Pancreas (tissue), 10 donors: Measurements from ENCODE around the gene B3GNT8. TPM values are rescaled to one million over a fixed set of nuclear protein-coding genes. Genes with fewer than 3 reads are reported as not detected.
"Not testable (repeated sequence)": the region's sequence is repeated elsewhere in the genome, so short reads cannot be mapped to it uniquely, and the experiment has no call there.

ENCODE experiments used
- ATAC-seq, 4 donors: fragments of 200-7000 bp; cut with Tn5 transposase; one replicate each; pipeline versions ENCODE4 v1.8.0 to v1.9.1; 2020; ENCODE audit warnings: mild to moderate bottlenecking in 4 of 4, moderate library complexity in 4 of 4
- DNase-seq, 6 donors: peaks; one replicate each; pipeline ENCODE4 v3.0.0-alpha.2; 2020
- FAIRE-seq: peaks from 2 replicates; lab custom pipeline; 2012; peaks lifted over from hg19 to GRCh38; lab: Jason Lieb, UNC
- H3K27ac ChIP-seq, 4 donors: fragments of 200-600 bp; sonication (generic); 1 replicate in 3 of 4; 2 replicates in 1 of 4; pipeline versions ENCODE4 v1.5.0 to v1.8.0; 2020
- H3K27me3 ChIP-seq, 4 donors: fragments of 200-600 bp; one replicate each; pipeline ENCODE4 v1.8.0; 2021
- H3K36me3 ChIP-seq, 3 donors: fragments of 200-600 bp; sonication (generic) in 1 of 3; one replicate each; pipeline versions ENCODE4 v1.5.0 to v1.8.0; 2020 to 2021
- H3K4me1 ChIP-seq, 3 donors: fragments of 200-600 bp; one replicate each; pipeline ENCODE4 v1.8.0; 2021
- H3K4me3 ChIP-seq, 4 donors: fragments of 200-600 bp; sonication (generic) in 2 of 4; one replicate each; pipeline versions ENCODE4 v1.5.0 to v1.8.0; 2020 to 2021
- H3K9me3 ChIP-seq, 4 donors: fragments of 200-600 bp; one replicate each; pipeline ENCODE4 v1.8.0; 2021
- WGBS, 2 donors: extraction: QIAGEN DNeasy Blood & Tissue Kit; methylation state at CpG; one replicate each; pipeline ENCODE4 v1.1.7; 2013; 5-methylcytosine and 5-hydroxymethylcytosine counted together
- intact Hi-C, 3 donors: fragments of 100-400 bp; cut with DNase I; formaldehyde crosslinking; loops; one replicate each; pipeline versions ENCODE4 v1.11.1 to v1.14.2; 2022
- polyA plus RNA-seq, 2 donors: library from polyadenylated mRNA; stranded (reverse); fragments of 200-250 nt; gene quantifications; one replicate each; pipeline ENCODE4 v1.2.3, GENCODE V29; 2013
- total RNA-seq, 6 donors: library from RNA; stranded (reverse); fragmentation: NEBNext Ultra II Directional in 4 of 6; extraction: Animal tissue kit (Norgen Biotek cat#: 25700) in 4 of 6; gene quantifications; one replicate each; pipeline versions ENCODE4 v1.2.1 to v1.2.4, GENCODE V29; 2021 to 2023
- TF ChIP-seq, protein P1 (sequence below), 4 donors: fragments of 200-600 bp; sonication (generic) in 3 of 4; IDR thresholded peaks; one replicate each; pipeline versions ENCODE4 v1.5.0 to v1.8.0; 2021; ENCODE audit warnings: antibody characterized with exemption in 4 of 4
- donor health status: healthy with polysubstance abuse.
- donor health status: DM: no; HTN: no; CAD: no; lungs with moderate emphysema.
- donor health status: DM: no; HTN: no; CAD: no.
- donor health status: control.
- donor health status: control.
- donor health status: Bipolar disorder and iron deficiency.
- donor health status: DM: yes; HTN: yes; CAD: no.
- donor health status: DM: no; HTN: no; CAD: no.
- donor health status: DM: no; HTN: no; CAD: no.
- donor health status: DM: yes; HTN: yes; CAD: no.

B3GNT8 gene
- total and polyA plus RNA-seq, 8 donors = 0.41 to 4.5 (median 1.5) TPM

DNA sequence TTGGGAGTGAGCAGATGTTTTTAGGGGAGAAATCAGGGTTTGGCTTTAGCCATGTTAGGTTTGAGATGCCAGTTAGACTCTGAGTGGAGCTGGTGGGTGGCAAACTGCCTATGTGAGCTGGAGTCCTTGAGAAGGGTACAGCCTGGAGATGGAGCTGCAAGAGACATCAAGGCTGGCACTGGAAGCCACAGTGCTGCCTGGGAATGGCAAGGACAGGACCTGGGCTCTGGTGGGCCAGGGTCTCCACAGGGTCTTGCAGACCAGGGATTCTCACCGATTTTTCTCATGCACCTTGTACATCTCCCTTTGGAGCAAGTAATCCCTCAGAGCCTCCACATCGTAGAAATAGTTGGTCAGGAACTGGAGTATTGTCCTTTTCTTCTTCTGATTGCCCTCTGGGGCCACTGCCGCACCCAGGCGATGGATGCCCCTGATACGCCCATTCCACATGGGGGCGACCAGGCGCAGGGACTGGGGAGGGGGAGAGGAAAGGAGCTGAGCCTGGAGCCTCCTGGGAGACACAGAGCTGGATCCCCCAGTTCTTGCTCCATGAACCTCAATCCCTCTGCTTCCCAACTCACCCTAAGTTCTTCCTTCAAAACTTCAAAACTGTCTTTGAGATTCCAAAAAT lies 10.9 kb upstream of the B3GNT8 start:
- TF ChIP-seq, protein P1, sequence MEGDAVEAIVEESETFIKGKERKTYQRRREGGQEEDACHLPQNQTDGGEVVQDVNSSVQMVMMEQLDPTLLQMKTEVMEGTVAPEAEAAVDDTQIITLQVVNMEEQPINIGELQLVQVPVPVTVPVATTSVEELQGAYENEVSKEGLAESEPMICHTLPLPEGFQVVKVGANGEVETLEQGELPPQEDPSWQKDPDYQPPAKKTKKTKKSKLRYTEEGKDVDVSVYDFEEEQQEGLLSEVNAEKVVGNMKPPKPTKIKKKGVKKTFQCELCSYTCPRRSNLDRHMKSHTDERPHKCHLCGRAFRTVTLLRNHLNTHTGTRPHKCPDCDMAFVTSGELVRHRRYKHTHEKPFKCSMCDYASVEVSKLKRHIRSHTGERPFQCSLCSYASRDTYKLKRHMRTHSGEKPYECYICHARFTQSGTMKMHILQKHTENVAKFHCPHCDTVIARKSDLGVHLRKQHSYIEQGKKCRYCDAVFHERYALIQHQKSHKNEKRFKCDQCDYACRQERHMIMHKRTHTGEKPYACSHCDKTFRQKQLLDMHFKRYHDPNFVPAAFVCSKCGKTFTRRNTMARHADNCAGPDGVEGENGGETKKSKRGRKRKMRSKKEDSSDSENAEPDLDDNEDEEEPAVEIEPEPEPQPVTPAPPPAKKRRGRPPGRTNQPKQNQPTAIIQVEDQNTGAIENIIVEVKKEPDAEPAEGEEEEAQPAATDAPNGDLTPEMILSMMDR (IDR thresholded peaks at IDR 0.05) = no peak
- Histone ChIP-seq H3K27ac (no peak overlapping the region), H3K36me3 (no peaks in the 10 kb centered on the region), H3K9me3 (no peaks in the 10 kb centered on the region), H3K4me1 (peaks cover 0 to 6% (median 4%) of the 10 kb centered on the region in 3 donors), H3K27me3 (no peaks in the 10 kb centered on the region), H3K4me3 (no peak overlapping the region)
- no peak for FAIRE-seq
- ATAC-seq = no peak
- peak in 1 of 6 donors; percentile 49 for DNase-seq
- 89 to 97% methylated on average over 5 to 7 of the region's 7 CpGs for WGBS, 2 donors
- intact Hi-C loops = no loop called here

DNA sequence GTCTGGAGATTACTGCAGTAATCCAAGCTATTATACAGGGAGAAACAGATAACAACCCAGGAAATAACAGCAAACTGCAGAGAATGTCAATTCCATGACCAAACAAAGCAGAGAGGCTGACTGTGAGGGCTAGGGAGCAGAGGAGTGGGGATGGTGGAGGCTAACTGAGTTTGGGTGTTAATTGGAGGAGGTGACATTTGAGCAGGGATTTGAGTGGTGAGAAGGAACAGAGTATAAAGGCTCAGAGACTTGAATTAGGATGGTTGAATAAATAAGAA lies 9.4 kb upstream of the B3GNT8 start:
- H3K9me3 ChIP-seq = no peaks in the 10 kb centered on the region
- no peaks in the 10 kb centered on the region for H3K27me3 ChIP-seq
- intact Hi-C loops = no loop called here
- no peak overlapping the region for H3K27ac ChIP-seq
- peaks cover 0 to 6% (median 4%) of the 10 kb centered on the region in 3 donors for H3K4me1 ChIP-seq
- ATAC-seq = no peak
- no peak for DNase-seq
- TF ChIP-seq, protein P1 (IDR thresholded peaks at IDR 0.05) = no peak
- no peak for FAIRE-seq
- no peak overlapping the region for H3K4me3 ChIP-seq
- no peaks in the 10 kb centered on the region for H3K36me3 ChIP-seq

DNA sequence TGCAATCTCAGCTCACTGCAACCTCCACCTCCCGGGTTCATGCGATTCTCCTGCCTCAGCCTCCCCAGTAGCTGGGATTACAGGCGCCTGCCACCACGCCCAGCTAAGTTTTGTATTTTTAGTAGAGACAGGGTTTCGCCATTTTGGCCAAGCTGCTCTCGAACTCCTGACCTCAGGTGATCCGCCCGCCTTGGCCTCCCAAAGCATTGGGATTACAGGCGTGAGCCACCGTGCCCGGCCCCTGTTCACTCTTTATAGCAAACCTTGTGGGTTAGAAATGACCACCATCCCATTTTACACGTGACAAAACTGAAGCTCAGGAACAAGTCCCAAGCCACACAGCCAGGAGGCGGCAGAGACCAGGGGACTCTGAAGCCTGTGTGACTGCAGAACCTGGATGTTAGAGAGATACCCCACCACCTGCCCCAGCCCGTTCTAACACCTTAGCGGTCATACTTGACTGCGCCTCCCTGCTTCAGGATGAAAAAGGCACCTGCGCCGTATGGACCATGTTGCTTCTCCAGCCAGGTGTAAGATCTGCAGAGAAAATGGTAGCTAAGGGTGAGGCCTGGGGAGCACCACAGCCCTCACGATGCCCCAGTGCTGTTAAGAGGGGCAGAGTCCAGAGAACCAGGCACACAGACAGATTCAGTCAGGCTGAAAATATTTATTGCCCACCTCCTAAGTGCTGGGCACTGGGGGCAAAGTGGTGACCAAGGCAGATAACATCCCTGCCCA lies 8.9 kb upstream of the B3GNT8 start:
- ATAC-seq (no peak), DNase-seq (peak in 2 of 6 donors; percentile 25 to 32), FAIRE-seq (no peak)
- no peak overlapping the region for H3K4me3 ChIP-seq
- no peaks in the 10 kb centered on the region for H3K27me3 ChIP-seq
- 94 to 96% methylated on average over 18 to 19 of the region's 19 CpGs for WGBS, 2 donors
- H3K9me3 ChIP-seq = no peaks in the 10 kb centered on the region
- no peak overlapping the region for H3K27ac ChIP-seq
- peaks cover 0 to 6% (median 4%) of the 10 kb centered on the region in 3 donors for H3K4me1 ChIP-seq
- peaks cover 0 to 2% (median 0%) of the 10 kb centered on the region in 3 donors for H3K36me3 ChIP-seq
- intact Hi-C loops = no loop called here
- TF ChIP-seq, protein P1 (IDR thresholded peaks at IDR 0.05) = no peak

DNA sequence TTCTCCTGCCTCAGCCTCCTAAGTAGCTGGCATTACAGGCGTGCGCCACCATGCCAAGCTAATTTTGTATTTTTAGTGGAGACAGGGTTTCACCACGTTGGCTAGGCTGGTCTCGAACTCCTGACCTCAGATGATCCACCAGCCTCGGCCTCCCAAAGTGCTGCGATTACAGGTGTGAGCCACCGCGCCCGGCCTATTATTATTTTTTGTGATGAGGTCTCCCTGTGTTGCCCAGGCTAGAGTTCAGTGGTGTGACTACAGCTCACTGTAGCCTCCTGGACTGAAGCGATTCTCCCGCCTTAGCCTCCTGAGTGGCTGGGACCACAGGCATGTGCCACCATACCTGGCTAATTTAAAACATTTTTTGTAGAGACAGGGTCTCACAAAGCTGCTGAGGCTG lies 8.2 kb upstream of the B3GNT8 start:
- H3K36me3 ChIP-seq, FAIRE-seq, H3K4me1 ChIP-seq, ATAC-seq, H3K27ac ChIP-seq, H3K27me3 ChIP-seq, H3K4me3 ChIP-seq, H3K9me3 ChIP-seq, intact Hi-C loops: not testable (repeated sequence)
- 96 to 98% methylated on average over 11 of the region's 11 CpGs for WGBS, 2 donors
- peak in 2 of 6 donors; percentile 5 to 13 for DNase-seq

DNA sequence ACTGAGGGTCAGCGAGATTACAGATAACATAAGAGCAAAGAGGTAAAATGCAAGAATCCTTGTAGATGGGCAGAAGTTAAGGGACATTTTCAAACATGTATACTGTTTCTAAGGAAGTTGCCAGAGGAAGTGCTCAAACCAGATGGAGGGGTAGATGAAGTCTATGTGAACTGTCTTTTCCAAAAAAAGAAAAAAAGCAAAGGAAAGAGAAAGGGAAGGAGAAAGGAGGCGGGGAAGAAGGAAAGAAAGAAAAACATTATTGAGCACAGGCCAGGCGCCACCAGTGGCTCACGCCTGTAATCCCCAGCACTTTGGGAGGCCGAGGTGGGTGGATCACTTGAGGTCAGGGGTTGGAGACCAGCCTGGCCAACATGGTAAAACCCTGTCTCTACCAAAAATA lies 7.3 kb upstream of the B3GNT8 start:
- 78 to 84% methylated on average over 5 of the region's 5 CpGs for WGBS, 2 donors
- ATAC-seq = no peak
- peaks cover 0 to 6% (median 4%) of the 10 kb centered on the region in 3 donors for H3K4me1 ChIP-seq
- H3K9me3 ChIP-seq = no peaks in the 10 kb centered on the region
- no peaks in the 10 kb centered on the region for H3K27me3 ChIP-seq
- no peak overlapping the region for H3K4me3 ChIP-seq
- peaks cover 0 to 4% (median 0%) of the 10 kb centered on the region in 3 donors for H3K36me3 ChIP-seq
- intact Hi-C loops = no loop called here
- TF ChIP-seq, protein P1 (IDR thresholded peaks at IDR 0.05) = no peak
- DNase-seq = peak in 1 of 6 donors; percentile 2
- FAIRE-seq = no peak
- H3K27ac ChIP-seq = no peak overlapping the region
